K562 (cell line): ENCODE data around the gene TTLL11.

Experiments
- CCAR2 ChIP-seq: fragments of 200-400 bp; formaldehyde crosslinking; IDR thresholded peaks from 2 replicates; pipeline ENCODE4 v1.6.1; 2017; ENCODE audit warnings: mild to moderate bottlenecking, low read depth, low read length
- MGA ChIP-seq: fragments of 450-650 bp; IDR thresholded peaks from 2 replicates; pipeline ENCODE4 v1.6.1; 2016; ENCODE audit warnings: mild to moderate bottlenecking, moderate library complexity
- POLR2A ChIP-seq: fragments of 450-650 bp; conservative IDR thresholded peaks from 2 replicates; pipeline ENCODE4 v1.6.1; 2016
- POLR2AphosphoS5 ChIP-seq: IDR thresholded peaks from 2 replicates; pipeline ENCODE4 v1.6.1; 2011; ENCODE audit warnings: mild to moderate bottlenecking, low read depth, low read length, moderate library complexity; ENCODE audit not compliant: control insufficient read depth, insufficient read depth
- RAD21 ChIP-seq, 2 experiments: fragments of 250-450 bp in 1 of 2; fragments of 450-650 bp in 1 of 2; sonication (Bioruptor Pico) in 1 of 2; formaldehyde crosslinking in 1 of 2; IDR thresholded peaks in 1 of 2; conservative IDR thresholded peaks in 1 of 2; 2 replicates each; pipeline versions ENCODE4 v1.4.0 to v1.8.0; 2020 to 2022; ENCODE audit warnings: mild to moderate bottlenecking in 2 of 2, moderate library complexity in 1 of 2
- RBBP5 ChIP-seq: fragments of 200-600 bp; sonication (generic); IDR thresholded peaks from 2 replicates; pipeline ENCODE4 v1.6.1; 2012; ENCODE audit warnings: borderline replicate concordance, mild to moderate bottlenecking, low read length, control low read depth, inconsistent platforms; ENCODE audit not compliant: insufficient read depth, poor library complexity, severe bottlenecking
- TFAP4 ChIP-seq: sonication (generic); formaldehyde crosslinking; IDR thresholded peaks from 2 replicates; pipeline ENCODE4 v1.8.0; 2022; ENCODE audit warnings: missing genetic modification reagents, mild to moderate bottlenecking, moderate library complexity, borderline replicate concordance
- USF2 ChIP-seq: sonication (generic); formaldehyde crosslinking; IDR thresholded peaks from 2 replicates; pipeline ENCODE4 v1.5.0; 2020; ENCODE audit warnings: missing genetic modification reagents
- ZNF76 ChIP-seq: fragments of 250-450 bp; sonication (Bioruptor Pico); IDR thresholded peaks from 2 replicates; pipeline ENCODE4 v1.4.0; 2020; ENCODE audit warnings: mild to moderate bottlenecking, moderate library complexity, borderline replicate concordance

- TF ChIP-seq ZNF76 (CRISPR knock-in tag) (no peak), POLR2A (no peak), TFAP4 (no peak), USF2 (CRISPR knock-in tag) (no peak), POLR2AphosphoS5 (no peak), CCAR2 (no peak), RBBP5 (no peak), RAD21 (CRISPR knock-in tag; conservative IDR thresholded peaks at IDR 0.05 in 1 of 2, IDR thresholded peaks at IDR 0.05 in 1 of 2) (no peak), MGA (no peak)
These were observed 209.0 kb downstream of the TTLL11 start for GRCh38 chr9:121884057-121884541.
